GM12878 (cell line): ENCODE measurements around the gene TOM1L2. TPM values are rescaled to one million over a fixed set of nuclear protein-coding genes. Genes with fewer than 3 reads are reported as not detected.

ENCODE experiments used
- ATAC-seq: fragments of 200-7000 bp; cut with Tn5 transposase; 3 replicates; pipeline ENCODE4 v1.9.1; 2020; ENCODE audit warnings: mild to moderate bottlenecking, moderate library complexity
- BruUV-seq: library from RNA; stranded (reverse); fragments of 400-500 nt; replicated peaks from 2 replicates; lab custom pipeline; 2021; lab: Mats Ljungman, UMichigan
- CTCF ChIA-PET: fragments of 300-600 bp; sonication (Branson Sonifier 250); formaldehyde crosslinking; extraction: SDS; loops from one replicate; lab custom pipeline; 2021; ENCODE audit warnings: inconsistent platforms; lab: Yijun Ruan, JAX
- POLR2A ChIA-PET: fragments of 350-600 bp; formaldehyde crosslinking; extraction: SDS; loops from one replicate; lab custom pipeline; 2021; ENCODE audit warnings: inconsistent platforms; lab: Charles Lee
- RAD21 ChIA-PET: fragments of 300-600 bp; sonication (Branson Sonifier 250); formaldehyde crosslinking; loops from one replicate; lab custom pipeline; 2023; ENCODE audit warnings: antibody characterized with exemption; ENCODE audit not compliant: unreplicated experiment; lab: Charles Lee
- SMC1A ChIA-PET: fragments of 300-600 bp; sonication (Branson Sonifier 250); formaldehyde crosslinking; loops from one replicate; lab custom pipeline; 2023; ENCODE audit not compliant: unreplicated experiment, uncharacterized antibody; lab: Charles Lee
- DNase-seq: peaks from one replicate; pipeline ENCODE4 v3.0.0-alpha.2; 2011; ENCODE audit warnings: low read depth, low spot score
- FAIRE-seq: peaks from 3 replicates; lab custom pipeline; 2011; peaks lifted over from hg19 to GRCh38; lab: Jason Lieb, UNC
- H2AFZ ChIP-seq: 2 replicates; pipeline ENCODE4 v1.6.0; 2011; ENCODE audit warnings: low read depth, low read length, control low read depth; ENCODE audit not compliant: control insufficient read depth
- H3K27ac ChIP-seq: 2 replicates; pipeline ENCODE4 v1.5.1; 2011; ENCODE audit warnings: control low read depth; ENCODE audit not compliant: control insufficient read depth, insufficient read depth
- H3K27me3 ChIP-seq, 2 experiments: replicated peaks in 1 of 2; 2 replicates each; pipeline versions ENCODE4 v1.6.0 to v1.6.1; 2011; ENCODE audit warnings: low read length in 1 of 2; ENCODE audit not compliant: control insufficient read depth in 2 of 2, insufficient read depth in 2 of 2
- H3K36me3 ChIP-seq, 2 experiments: 2 replicates each; pipeline ENCODE4 v1.5.1; 2011; ENCODE audit warnings: low read length in 1 of 2; ENCODE audit not compliant: control insufficient read depth in 2 of 2, insufficient read depth in 2 of 2
- H3K4me1 ChIP-seq: 2 replicates; pipeline ENCODE4 v1.6.1; 2011; ENCODE audit warnings: mild to moderate bottlenecking, low read length, moderate library complexity, mixed read lengths; ENCODE audit not compliant: control insufficient read depth, insufficient read depth
- H3K4me2 ChIP-seq: 2 replicates; pipeline ENCODE4 v1.6.0; 2011; ENCODE audit warnings: control low read depth; ENCODE audit not compliant: control insufficient read depth, insufficient read depth
- H3K4me3 ChIP-seq: fragments of 200-600 bp; sonication (generic); 2 replicates; pipeline ENCODE4 v1.5.1; 2016
- H3K79me2 ChIP-seq: 2 replicates; pipeline ENCODE4 v1.6.0; 2011; ENCODE audit warnings: low read length; ENCODE audit not compliant: control insufficient read depth, insufficient read depth
- H3K9ac ChIP-seq: 2 replicates; pipeline ENCODE4 v1.8.0; 2011; ENCODE audit warnings: low read length, control low read depth, mixed read lengths; ENCODE audit not compliant: control insufficient read depth, insufficient read depth
- H3K9me3 ChIP-seq: replicated peaks from 3 replicates; pipeline ENCODE4 v1.5.1; 2011; ENCODE audit warnings: mild to moderate bottlenecking, low read length; ENCODE audit not compliant: control insufficient read depth, insufficient read depth
- H4K20me1 ChIP-seq: 2 replicates; pipeline ENCODE4 v1.6.0; 2011; ENCODE audit not compliant: control insufficient read depth, insufficient read depth
- DPF2 ChIP-seq: fragments of 450-650 bp; IDR thresholded peaks from 2 replicates; pipeline ENCODE4 v1.6.1; 2017; ENCODE audit warnings: mild to moderate bottlenecking
- MLLT1 ChIP-seq: fragments of 450-650 bp; IDR thresholded peaks from 2 replicates; pipeline ENCODE4 v1.6.1; 2016; ENCODE audit warnings: mild to moderate bottlenecking
- MYC ChIP-seq: IDR thresholded peaks from 2 replicates; pipeline ENCODE4 v1.6.1; 2011; ENCODE audit warnings: mild to moderate bottlenecking, low read length, moderate library complexity, inconsistent platforms; ENCODE audit not compliant: insufficient read depth, insufficient replicate concordance, insufficient read length, severe bottlenecking
- PBX3 ChIP-seq: IDR thresholded peaks from 2 replicates; pipeline ENCODE4 v1.6.1; 2011; ENCODE audit warnings: mild to moderate bottlenecking, low read depth, low read length, moderate library complexity; ENCODE audit not compliant: insufficient replicate concordance
- PRDM15 ChIP-seq: fragments of 450-650 bp; formaldehyde crosslinking; IDR thresholded peaks from 2 replicates; pipeline ENCODE4 v1.4.0; 2020; ENCODE audit warnings: mild to moderate bottlenecking, moderate library complexity
- RAD51 ChIP-seq: fragments of 450-650 bp; IDR thresholded peaks from 2 replicates; pipeline ENCODE4 v1.6.1; 2016; ENCODE audit warnings: moderate library complexity, mild to moderate bottlenecking, inconsistent platforms
- TBL1XR1 ChIP-seq: IDR thresholded peaks from 2 replicates; pipeline ENCODE4 v1.6.1; 2012; ENCODE audit warnings: low read depth, low read length, improper control_type of control experiment
- TCF3 ChIP-seq: IDR thresholded peaks from 2 replicates; pipeline ENCODE4 v1.6.1; 2012; ENCODE audit warnings: low read depth, mild to moderate bottlenecking, low read length, borderline replicate concordance; ENCODE audit not compliant: insufficient read depth
- YBX1 ChIP-seq: fragments of 450-650 bp; IDR thresholded peaks from 2 replicates; pipeline ENCODE4 v1.6.1; 2016; ENCODE audit warnings: antibody characterized with exemption
- WGBS: methylation state at CpG from one replicate; pipeline ENCODE4 v1.1.6; 2016; ENCODE audit warnings: low lambda C conversion rate; ENCODE audit not compliant: insufficient replicate concordance, insufficient coverage; ENCODE audit errors: missing lambda C conversion rate; 5-methylcytosine and 5-hydroxymethylcytosine counted together
- in situ Hi-C: fragments of 300-500 bp; cut with MboI; formaldehyde crosslinking; loops from 9 replicates; pipeline ENCODE4 v1.14.3; 2018; ENCODE audit warnings: mixed read lengths
- intact Hi-C: fragments of 100-400 bp; cut with micrococcal nuclease; formaldehyde crosslinking; loops from one replicate; pipeline ENCODE4 v1.14.2; 2022; ENCODE audit not compliant: unreplicated experiment
- polyA plus RNA-seq, 11 experiments: library from polyadenylated mRNA; depleted of rRNA in 4 of 11; unstranded in 6 of 11; stranded (reverse) in 5 of 11; fragments of >200 nt; fragmentation: Nextera tagmentation in 4 of 11; fragmentation: Illumina TruSeq in 1 of 11; extraction: Ambion mirVana in 4 of 11; extraction: Trizol in 1 of 11; gene quantifications; 1 replicate in 1 of 11; 2 replicates in 10 of 11; pipeline versions ENCODE4 v1.2.1 to v1.2.3, GENCODE V29; 2011 to 2016; ENCODE audit warnings: inconsistent platforms in 2 of 11, missing spikeins in 2 of 11, low read depth in 1 of 11
- total RNA-seq, 4 experiments: library from RNA; depleted of rRNA in 3 of 4; stranded (reverse); fragments of >200 nt in 3 of 4; fragmentation: Illumina TruSeq in 1 of 4; extraction: Trizol in 1 of 4; gene quantifications; 2 replicates each; pipeline versions ENCODE4 v1.2.1 to v1.2.3, GENCODE V29; 2013 to 2021

The TOM1L2 gene
- total and polyA plus RNA-seq, 10 of the 15 experiments (the other 5 are each of a cell fraction or from before 2014, with no cell fraction given), result 0.19 to 19.2 (median 8.1) TPM

GRCh38 chr17:17958982-17959381, 13.2 kb downstream of the TOM1L2 start (continued):
- TF ChIP-seq TCF3, result no peak
- TF ChIP-seq MYC, result no peak
- no peak for TF ChIP-seq PRDM15 (CRISPR knock-in tag)
- TF ChIP-seq RAD51, result no peak
- no peak for TF ChIP-seq PBX3
- TF ChIP-seq, all 136 proteins: peak for 5

- Histone ChIP-seq H3K36me3 (no peaks in the 10 kb centered on the region; a peak in 1 of 4 replicates), H3K4me3 (no peak overlapping the region), H3K4me1 (peaks cover 23% of the 10 kb centered on the region), H4K20me1 (no peaks in the 10 kb centered on the region), H3K4me2 (no peak overlapping the region; the same call in 1 of the 2 replicates), H3K9ac (no peak overlapping the region), H3K79me2 (no peaks in the 10 kb centered on the region; the same call in 1 of the 2 replicates), H3K9me3 (no peaks in the 10 kb centered on the region; the same call in 2 of the 3 replicates)
- CTCF ChIA-PET, result interaction anchor here (0.8 to 3.1 kb wide), 9 partner anchors 9 to 266 kb away, joined by 3 to 15 read pairs (median 4); partner anchors contain the start of genes DRC3 and TOM1L2
- in situ Hi-C loops (no loop called here), intact Hi-C loops (loop anchor here (5.0 kb wide), 1 partner anchor 80 kb away; the partner anchor contains the start of genes ATPAF2 and GID4)
- DNase-seq, result no peak
- POLR2A ChIA-PET, result interaction anchor here (0.6 to 3.8 kb wide), 8 partner anchors 12 to 121 kb away, joined by 3 to 73 read pairs (median 4); partner anchors contain the start of genes DRC3, SREBF1 and TOM1L2
- SMC1A ChIA-PET, result interaction anchor here (1.0 to 4.7 kb wide), 7 partner anchors 11 to 121 kb away, joined by 3 to 54 read pairs (median 10); partner anchors contain the start of gene SREBF1
- RAD21 ChIA-PET, result interaction anchor here (1.0 to 4.4 kb wide), 11 partner anchors 9 to 265 kb away, joined by 3 to 33 read pairs (median 6); partner anchors contain the start of genes DRC3 and TOM1L2
- WGBS, result 45% methylated on average over 7 of the region's 7 CpGs
- FAIRE-seq, result no peak
- no peak for TF ChIP-seq MLLT1
- TF ChIP-seq YBX1, result no peak
- no peak for TF ChIP-seq TBL1XR1
- no peak for TF ChIP-seq DPF2
- TF ChIP-seq, all 136 proteins: peak for 0
- H3K27ac ChIP-seq, result no peak overlapping the region
- no TSS peak for BruUV-seq
- H2AFZ ChIP-seq, result no peak overlapping the region
- H3K27me3 ChIP-seq, result no peaks in the 10 kb centered on the region
- no peak for ATAC-seq
Measured at GRCh38 chr17:17957584-17957916, 14.7 kb downstream of the TOM1L2 start.
